Ascending aorta (tissue), 2 donors: ENCODE results near the gene MRPS23. TPM values are rescaled to one million over a fixed set of nuclear protein-coding genes. Genes with fewer than 3 reads are reported as not detected.

Experiments used
- DNase-seq, 2 donors: peaks; one replicate each; pipeline ENCODE4 v3.0.0-alpha.2; 2019; ENCODE audit warnings: low spot score in 2 of 2
- H3K27ac ChIP-seq, 2 donors: fragments of 200-600 bp; sonication (generic); one replicate each; pipeline ENCODE4 v1.5.1; 2016 to 2017; ENCODE audit warnings: mild to moderate bottlenecking in 1 of 2
- H3K27me3 ChIP-seq: fragments of 200-600 bp; sonication (generic); one replicate; pipeline ENCODE4 v1.5.1; 2017
- H3K36me3 ChIP-seq, 2 donors: fragments of 200-600 bp; sonication (generic); one replicate each; pipeline ENCODE4 v1.5.1; 2016
- H3K4me1 ChIP-seq, 2 donors: fragments of 200-600 bp; sonication (generic); one replicate each; pipeline ENCODE4 v1.5.1; 2016 to 2017; ENCODE audit warnings: mild to moderate bottlenecking in 1 of 2
- H3K4me3 ChIP-seq, 2 donors: fragments of 200-600 bp; sonication (generic); one replicate each; pipeline ENCODE4 v1.5.1; 2016 to 2017; ENCODE audit warnings: mild to moderate bottlenecking in 1 of 2
- H3K9me3 ChIP-seq, 2 donors: fragments of 200-600 bp; sonication (generic); one replicate each; pipeline ENCODE4 v1.5.1; 2016
- intact Hi-C: fragments of 100-400 bp; cut with DNase I; formaldehyde crosslinking; loops from one replicate; pipeline ENCODE4 v1.15.1; 2023
- total RNA-seq: library from RNA; depleted of rRNA; stranded (reverse); fragments of >200 nt; gene quantifications from one replicate; pipeline ENCODE4 v1.1.0, GENCODE V29; 2016
- TF ChIP-seq, protein P1 (sequence below), 3 experiments: fragments of 200-600 bp in 2 of 3; fragments of 450-650 bp in 1 of 3; sonication (generic) in 2 of 3; IDR thresholded peaks; one replicate each; pipeline ENCODE4 v1.5.1; 2016 to 2019; ENCODE audit warnings: antibody characterized with exemption in 3 of 3, mild to moderate bottlenecking in 1 of 3, moderate library complexity in 1 of 3

MRPS23 gene
- total RNA-seq, 1 donor from 2014 or later, result 2.0 TPM

DNA sequence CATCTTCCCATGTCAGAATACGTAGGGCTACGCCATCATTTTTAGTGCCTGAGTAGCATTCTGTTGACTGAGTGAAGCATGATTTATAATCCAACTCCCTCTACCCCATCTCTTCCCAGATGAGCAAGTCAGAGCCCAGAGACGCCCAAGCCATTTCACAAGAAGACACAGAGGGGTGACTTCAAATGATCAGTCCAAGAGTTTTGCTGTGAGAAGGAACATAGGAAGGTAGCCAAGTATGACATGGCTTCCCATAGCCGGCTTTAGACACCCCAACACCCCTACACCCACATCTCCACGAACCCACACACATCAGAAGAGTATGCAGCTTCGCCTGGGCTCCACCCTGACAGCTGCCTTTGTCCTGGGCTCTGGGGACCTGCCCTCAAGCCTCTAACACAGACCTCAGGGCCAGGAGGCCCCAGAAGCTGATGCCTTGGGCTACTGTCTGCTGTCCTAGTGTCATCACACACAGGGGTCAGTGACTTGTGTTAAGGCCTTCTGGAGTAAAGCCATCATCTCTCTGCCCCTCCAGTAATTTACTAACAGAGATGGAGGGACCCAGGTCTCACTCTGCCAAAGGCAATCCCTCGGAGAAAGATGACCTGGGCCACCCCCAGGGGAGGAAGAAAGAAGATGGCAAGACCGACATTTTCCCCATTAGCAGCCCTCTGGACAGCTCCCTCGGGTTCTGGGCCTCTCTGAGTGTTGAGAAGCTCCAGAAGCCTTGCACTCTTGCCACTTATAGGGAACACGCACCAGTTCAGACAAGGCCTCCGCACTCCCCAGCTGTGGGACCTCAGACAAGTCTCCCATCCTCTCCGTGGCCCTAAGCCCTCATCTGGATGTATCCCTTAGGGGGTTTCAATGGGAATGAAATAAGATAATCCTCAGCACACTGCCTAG, 38.7 kb upstream of the MRPS23 start:
- TF ChIP-seq, protein P1, sequence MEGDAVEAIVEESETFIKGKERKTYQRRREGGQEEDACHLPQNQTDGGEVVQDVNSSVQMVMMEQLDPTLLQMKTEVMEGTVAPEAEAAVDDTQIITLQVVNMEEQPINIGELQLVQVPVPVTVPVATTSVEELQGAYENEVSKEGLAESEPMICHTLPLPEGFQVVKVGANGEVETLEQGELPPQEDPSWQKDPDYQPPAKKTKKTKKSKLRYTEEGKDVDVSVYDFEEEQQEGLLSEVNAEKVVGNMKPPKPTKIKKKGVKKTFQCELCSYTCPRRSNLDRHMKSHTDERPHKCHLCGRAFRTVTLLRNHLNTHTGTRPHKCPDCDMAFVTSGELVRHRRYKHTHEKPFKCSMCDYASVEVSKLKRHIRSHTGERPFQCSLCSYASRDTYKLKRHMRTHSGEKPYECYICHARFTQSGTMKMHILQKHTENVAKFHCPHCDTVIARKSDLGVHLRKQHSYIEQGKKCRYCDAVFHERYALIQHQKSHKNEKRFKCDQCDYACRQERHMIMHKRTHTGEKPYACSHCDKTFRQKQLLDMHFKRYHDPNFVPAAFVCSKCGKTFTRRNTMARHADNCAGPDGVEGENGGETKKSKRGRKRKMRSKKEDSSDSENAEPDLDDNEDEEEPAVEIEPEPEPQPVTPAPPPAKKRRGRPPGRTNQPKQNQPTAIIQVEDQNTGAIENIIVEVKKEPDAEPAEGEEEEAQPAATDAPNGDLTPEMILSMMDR (IDR thresholded peaks at IDR 0.05), result no peak
- Histone ChIP-seq H3K4me1 (peaks cover 28 to 47% of the 10 kb centered on the region in 2 donors), H3K27me3 (no peaks in the 10 kb centered on the region), H3K27ac (peak overlapping the region; percentile 88 to 97), H3K4me3 (no peak overlapping the region), H3K36me3 (peaks cover 11 to 14% of the 10 kb centered on the region in 2 donors), H3K9me3 (no peaks in the 10 kb centered on the region)
- intact Hi-C loops, result no loop called here
- no peak for DNase-seq

- no peak overlapping the region for H3K4me3 ChIP-seq
- TF ChIP-seq, protein P1 (IDR thresholded peaks at IDR 0.05), result no peak
- no peak overlapping the region for H3K27ac ChIP-seq
- H3K27me3 ChIP-seq, result no peaks in the 10 kb centered on the region
- no peak for DNase-seq
- peaks cover 11 to 14% of the 10 kb centered on the region in 2 donors for H3K36me3 ChIP-seq
- intact Hi-C loops, result no loop called here
- peaks cover 19 to 37% of the 10 kb centered on the region in 2 donors for H3K4me1 ChIP-seq
- no peaks in the 10 kb centered on the region for H3K9me3 ChIP-seq
Observed at GRCh38 chr17:57887161-57887560, 37.3 kb upstream of the MRPS23 start.

GRCh38 chr17:57886020-57886419, 36.2 kb upstream of the MRPS23 start:
- Histone ChIP-seq H3K27me3 (no peaks in the 10 kb centered on the region), H3K9me3 (no peaks in the 10 kb centered on the region), H3K36me3 (peaks cover 11 to 14% of the 10 kb centered on the region in 2 donors), H3K27ac (no peak overlapping the region), H3K4me1 (peaks cover 20 to 37% of the 10 kb centered on the region in 2 donors), H3K4me3 (no peak overlapping the region)
- DNase-seq, result no peak
- intact Hi-C loops, result no loop called here
- TF ChIP-seq, protein P1 (IDR thresholded peaks at IDR 0.05), result no peak

DNA sequence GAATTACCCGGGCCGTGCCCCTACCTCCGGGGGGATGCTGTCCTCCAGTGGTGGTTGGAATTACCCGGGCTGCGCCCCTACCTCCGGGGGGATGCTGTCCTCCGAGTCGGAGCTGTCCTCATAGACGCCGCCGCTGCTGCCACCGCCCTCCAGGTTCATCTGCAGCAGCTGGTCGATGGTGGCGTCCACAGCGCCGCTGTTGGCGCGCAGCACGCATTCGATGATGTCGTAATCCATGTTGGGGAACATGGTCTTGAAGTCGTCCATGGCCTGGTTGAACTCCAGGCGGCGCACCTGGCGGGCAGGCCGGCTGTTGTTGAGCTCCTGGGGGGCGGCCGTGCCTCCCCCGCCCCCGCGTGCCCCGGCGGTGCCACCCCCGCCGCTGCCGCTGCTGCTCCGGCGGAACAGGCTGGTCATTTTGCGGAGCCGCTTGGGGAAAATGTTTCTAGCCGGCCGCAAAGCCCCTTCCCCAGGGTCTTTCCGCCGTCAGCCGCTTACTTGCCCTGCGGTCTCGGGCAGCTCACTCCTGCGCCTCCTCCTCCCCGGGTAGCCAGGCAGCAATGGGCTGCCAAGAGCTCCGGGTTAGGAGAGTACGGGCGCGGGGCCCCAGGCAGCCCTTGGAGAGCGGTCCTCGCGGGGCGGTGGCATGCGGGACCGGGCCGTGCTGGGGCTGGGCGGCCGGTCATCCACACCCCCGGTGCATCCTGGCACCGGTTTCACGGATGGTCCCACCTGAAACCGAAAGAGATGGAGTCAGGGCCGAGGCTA, 35.5 kb upstream of the MRPS23 start:
- intact Hi-C loops, result no loop called here
- H3K4me1 ChIP-seq, result peaks cover 22 to 38% of the 10 kb centered on the region in 2 donors
- H3K36me3 ChIP-seq, result peaks cover 11 to 14% of the 10 kb centered on the region in 2 donors
- TF ChIP-seq, protein P1 (IDR thresholded peaks at IDR 0.05), result no peak
- no peak overlapping the region for H3K4me3 ChIP-seq
- no peaks in the 10 kb centered on the region for H3K9me3 ChIP-seq
- H3K27me3 ChIP-seq, result no peaks in the 10 kb centered on the region
- no peak overlapping the region for H3K27ac ChIP-seq
- no peak for DNase-seq

DNA sequence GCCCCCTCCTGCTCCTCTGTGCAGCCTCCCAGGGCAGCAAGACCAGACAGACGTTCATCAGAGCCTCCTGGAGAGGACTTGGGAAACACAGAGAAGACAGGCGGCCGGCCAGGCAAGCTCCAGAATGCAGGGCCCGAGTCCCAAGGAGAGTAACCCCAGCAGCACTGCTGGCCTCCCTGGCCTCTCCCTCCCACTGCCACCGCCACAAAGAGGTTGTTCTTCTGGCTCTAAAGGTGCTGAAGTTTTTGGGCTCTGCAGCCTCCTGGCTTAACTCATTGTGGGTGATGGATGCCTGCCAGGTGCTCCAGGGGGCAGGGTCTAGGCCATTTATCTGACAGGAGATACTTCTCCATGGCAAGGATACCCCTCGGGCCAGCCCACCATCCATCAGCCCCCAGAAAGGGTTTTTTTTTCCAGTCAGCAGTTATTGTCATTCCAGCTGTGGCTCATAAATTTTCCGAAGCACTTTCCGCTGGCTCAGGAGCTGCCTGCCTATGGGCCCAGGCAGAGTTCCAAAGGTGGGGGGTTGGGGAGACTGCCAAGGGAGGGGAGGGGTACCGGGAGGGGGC, 32.0 kb upstream of the MRPS23 start:
- no peak overlapping the region for H3K4me3 ChIP-seq
- TF ChIP-seq, protein P1 (IDR thresholded peaks at IDR 0.05), result no peak
- H3K4me1 ChIP-seq, result peaks cover 14 to 31% of the 10 kb centered on the region in 2 donors
- intact Hi-C loops, result no loop called here
- H3K36me3 ChIP-seq, result peaks cover 14 to 18% of the 10 kb centered on the region in 2 donors
- no peak for DNase-seq
- H3K27ac ChIP-seq, result peak overlapping the region; percentile 74 to 79
- H3K9me3 ChIP-seq, result no peaks in the 10 kb centered on the region
- H3K27me3 ChIP-seq, result no peaks in the 10 kb centered on the region
